Mucosa of gallbladder (tissue), 1 donor: ENCODE data around the gene AXL. TPM values are rescaled to one million over a fixed set of nuclear protein-coding genes. Genes with fewer than 3 reads are reported as not detected.
"Not testable (repeated sequence)": the region's sequence is repeated elsewhere in the genome, so short reads cannot be mapped to it uniquely, and the experiment has no call there.

Source experiments
- DNase-seq: peaks from one replicate; pipeline ENCODE4 v3.0.0-alpha.2; 2020; ENCODE audit warnings: low spot score
- total RNA-seq: library from RNA; stranded (reverse); gene quantifications from one replicate; pipeline ENCODE4 v1.2.1, GENCODE V29; 2021
- donor health status: DM: no; HTN: no; CAD: no.

Gene AXL
- total RNA-seq = 57.3 TPM

DNA sequence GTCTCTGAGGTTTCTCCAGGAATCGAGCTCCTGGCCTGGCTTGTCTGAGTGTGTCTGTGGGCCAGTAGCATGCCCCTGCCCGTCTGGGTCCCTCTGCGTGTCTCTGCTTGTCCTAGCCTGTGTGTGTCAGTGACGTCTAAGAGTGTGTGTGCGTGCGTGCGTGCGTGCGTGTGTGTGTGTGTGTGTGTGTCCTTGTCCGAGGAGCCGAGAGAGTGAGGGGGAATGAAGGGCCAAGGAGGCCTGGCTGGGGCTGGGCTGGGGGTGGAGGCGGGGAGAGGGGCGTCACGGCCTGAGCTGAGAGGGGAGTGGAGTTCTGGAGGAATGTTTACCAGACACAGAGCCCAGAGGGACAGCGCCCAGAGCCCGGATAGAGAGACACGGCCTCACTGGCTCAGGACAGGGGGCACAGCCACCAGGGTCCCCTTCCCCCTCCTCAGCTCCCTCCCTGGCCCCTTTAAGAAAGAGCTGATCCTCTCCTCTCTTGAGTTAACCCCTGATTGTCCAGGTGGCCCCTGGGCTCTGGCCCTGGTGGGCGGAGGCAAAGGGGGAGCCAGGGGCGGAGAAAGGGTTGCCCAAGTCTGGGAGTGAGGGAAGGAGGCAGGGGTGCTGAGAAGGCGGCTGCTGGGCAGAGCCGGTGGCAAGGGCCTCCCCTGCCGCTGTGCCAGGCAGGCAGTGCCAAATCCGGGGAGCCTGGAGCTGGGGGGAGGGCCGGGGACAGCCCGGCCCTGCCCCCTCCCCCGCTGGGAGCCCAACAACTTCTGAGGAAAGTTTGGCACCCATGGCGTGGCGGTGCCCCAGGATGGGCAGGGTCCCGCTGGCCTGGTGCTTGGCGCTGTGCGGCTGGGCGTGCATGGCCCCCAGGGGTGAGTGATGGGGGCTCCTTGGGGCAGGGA is at the start of gene AXL:
Gene AXL (plus strand): TSS at position 609 of the 893 bp plus-strand sequence. CDS start 170 bp downstream, at position 779.
- peak; percentile 77 for DNase-seq

DNA sequence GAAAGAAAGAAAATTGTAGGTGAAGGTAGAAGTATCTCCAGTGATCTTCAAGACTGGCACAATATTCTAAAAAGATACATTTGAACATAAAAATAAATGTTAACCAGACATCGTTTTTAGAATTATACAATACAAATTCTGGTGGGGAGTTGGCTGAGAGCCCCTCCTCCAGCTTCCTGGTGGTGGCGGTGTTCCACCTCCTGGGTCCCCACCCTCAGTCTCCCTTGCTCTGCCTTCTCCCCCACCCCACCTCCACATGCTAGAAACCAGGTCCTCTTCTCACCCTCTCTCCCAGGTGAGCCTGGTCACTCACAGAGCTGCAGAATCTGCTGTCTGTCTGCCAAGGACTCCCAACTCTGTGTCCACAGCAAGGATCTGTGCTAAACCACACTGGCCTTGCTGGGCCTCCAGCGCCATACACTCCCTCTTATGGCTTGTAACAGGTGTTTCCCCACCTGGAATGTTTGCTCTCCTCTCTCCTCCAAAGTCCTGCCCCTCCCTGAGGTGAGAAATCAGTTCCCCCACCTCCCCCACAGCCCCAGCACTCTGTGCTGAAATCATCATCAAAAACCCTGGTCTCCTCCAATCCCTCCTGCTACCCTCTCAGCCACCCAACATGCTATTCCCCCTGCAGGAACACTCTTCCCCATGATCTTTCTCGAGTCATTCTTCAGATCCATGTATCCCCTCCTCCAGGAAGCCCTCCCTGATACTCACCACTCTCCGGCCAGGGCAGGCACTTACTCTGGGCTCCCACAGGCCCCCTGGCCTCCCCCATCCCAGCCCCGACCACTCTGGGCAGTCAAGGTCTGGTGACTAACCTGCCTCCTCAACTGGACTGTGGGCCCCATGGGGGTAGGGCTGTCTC is 46.5 kb upstream of the AXL start:
- no peak for DNase-seq

DNA sequence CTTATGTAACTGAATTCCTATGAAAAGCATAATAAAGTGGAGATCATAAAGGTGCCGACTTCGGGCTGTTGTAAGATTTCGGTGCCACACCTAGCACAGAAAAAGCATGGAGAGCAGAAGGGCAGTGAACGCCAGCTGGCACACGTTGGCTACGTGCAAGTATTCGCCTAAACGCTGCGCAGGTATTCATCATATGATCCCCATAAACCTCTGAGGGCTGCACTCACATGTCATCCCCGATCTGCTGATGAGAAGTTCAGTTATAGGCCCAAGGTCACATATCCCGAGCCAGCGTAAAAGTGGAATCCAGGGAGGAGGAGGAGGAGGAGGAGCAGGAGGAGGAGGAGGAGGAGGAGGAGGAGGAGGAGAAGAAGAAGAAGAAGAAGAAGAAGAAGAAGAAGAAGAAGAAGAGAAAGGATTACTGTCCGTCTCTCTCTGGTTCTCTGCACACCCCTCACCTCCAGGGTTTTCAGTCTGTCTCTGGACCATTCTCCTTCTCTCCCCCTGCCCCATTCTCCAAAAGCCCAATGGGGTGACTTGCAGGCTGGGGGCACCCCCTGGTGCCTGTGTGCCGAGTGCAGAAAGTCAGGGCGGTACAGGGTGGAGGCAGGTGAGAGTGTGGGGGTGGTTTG is 44.6 kb upstream of the AXL start:
- DNase-seq = no peak

DNA sequence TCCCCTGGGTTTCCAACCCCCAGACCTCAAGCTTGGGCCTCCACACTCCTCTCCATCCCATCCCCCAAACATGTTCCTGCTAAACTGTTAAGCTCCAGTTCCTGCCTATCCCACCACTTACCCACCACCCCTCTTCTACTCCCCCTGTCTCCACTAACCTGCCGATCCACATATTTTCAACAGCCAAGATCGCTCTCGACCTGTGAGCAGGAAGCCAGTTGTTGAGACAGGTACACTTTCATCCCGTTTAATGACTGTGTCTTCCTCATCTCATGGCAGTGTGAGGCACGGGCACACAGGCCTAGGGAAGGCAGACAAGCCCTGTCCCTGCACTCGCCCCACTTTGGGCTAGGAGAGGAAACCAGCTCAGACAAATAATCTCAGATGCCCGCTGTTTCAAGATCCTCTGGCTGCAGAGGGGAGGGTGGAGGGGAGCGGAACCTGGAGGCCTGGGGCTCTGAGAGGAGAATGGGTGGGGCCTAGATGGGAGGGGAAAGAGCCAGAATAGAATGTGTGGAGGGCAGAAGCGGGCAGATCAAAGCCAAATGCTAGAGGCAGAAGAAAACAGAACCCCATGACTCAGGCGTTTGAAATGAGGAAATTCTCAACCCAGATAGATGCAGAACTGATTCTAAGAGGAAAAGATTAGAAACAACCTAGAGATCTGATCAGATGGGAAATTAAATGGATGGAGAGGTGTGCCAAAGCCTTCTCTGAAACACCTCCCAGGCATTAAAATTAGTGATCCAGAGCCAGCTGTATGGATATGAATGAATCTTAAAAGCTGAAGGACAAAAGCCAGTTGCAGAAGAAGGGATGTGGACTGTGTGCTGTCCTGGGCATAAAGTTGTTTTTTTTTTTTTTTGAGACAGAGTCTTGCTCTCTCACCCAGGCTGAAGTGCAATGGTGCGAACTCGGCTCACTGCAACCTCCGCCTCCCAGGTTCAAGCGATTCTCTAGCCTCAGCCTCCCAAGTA is 42.9 kb upstream of the AXL start:
- peak; percentile 89 for DNase-seq

DNA sequence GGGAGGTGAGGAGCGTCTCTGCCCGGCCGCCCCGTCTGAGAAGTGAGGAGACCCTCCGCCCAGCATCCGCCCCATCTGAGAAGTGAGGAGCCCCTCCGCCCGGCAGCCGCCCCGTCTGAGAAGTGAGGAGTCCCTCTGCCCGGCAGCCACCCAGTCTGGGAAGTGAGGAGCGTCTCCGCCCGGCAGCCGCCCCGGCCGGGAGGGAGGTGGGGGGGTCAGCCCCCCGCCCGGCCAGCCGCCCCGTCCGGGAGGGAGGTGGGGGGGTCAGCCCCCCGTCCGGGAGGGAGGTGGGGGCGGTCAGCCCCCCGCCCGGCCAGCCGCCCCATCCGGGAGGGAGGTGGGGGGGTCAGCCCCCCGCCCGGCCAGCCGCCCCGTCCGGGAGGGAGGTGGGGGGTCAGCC is 38.9 kb upstream of the AXL start:
- DNase-seq = not testable (repeated sequence)

DNA sequence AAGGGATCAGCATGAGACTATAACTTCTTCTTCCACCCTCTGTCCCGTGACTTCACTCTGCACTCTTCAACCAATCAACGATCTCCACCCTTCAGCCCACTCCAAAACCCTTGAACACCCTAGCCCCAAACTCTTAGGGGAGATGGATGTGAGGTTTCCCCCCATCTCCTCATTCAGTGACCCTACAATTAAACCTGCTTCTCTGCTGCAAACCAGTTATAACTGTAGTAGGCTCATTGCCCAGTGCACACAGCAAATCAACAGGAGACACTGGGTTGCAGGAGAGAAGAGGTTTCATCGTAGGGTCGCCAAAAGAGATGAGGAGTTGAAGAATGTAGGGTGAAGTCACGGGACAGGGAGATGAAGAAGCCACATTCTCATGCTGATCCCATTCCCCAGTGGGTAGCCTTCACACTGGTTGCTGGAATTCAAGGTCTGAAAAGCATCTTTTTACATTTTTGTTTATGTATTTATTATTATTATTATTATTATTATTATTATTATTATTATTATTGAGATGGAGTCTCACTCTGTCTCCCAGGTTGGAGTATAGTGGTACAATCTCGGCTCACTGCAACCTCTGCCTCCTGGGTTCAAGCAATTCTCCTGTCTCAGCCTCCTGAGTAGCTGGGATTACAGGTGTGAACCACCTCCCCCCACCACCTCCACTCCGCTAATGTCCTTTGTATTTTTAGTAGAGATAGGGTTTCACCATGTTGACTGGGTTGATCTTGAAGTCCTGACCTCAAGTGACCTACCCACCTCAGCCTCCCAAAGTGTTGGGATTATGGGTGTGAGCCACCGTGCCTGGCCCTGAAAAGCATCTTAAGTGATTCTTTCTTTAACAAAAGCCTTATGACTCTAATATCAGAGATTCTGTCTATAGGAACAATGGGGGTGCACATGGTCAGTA is 31.8 kb upstream of the AXL start:
- no peak for DNase-seq

DNA sequence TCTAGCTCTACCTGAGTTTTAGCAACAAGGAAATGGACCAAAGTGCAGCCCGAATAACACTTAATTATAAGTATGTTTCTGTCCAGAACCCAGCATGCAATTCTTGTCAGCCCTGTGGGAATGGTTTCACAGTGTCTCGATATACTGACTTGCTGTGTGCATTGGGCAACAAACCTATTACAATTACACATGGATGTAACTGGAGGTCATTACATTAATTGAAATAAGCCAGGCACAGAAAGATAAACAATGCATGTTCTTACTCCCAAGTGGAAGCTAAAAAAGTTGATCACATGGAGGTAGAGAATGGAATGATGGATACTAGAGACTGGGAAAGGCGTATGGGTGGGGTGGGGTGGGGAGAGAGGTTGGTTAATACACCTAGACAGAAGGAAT is 31.1 kb upstream of the AXL start:
- DNase-seq = no peak

GRCh38 chr19:41189425-41190065 is 29.5 kb upstream of the AXL start:
- no peak for DNase-seq

DNA sequence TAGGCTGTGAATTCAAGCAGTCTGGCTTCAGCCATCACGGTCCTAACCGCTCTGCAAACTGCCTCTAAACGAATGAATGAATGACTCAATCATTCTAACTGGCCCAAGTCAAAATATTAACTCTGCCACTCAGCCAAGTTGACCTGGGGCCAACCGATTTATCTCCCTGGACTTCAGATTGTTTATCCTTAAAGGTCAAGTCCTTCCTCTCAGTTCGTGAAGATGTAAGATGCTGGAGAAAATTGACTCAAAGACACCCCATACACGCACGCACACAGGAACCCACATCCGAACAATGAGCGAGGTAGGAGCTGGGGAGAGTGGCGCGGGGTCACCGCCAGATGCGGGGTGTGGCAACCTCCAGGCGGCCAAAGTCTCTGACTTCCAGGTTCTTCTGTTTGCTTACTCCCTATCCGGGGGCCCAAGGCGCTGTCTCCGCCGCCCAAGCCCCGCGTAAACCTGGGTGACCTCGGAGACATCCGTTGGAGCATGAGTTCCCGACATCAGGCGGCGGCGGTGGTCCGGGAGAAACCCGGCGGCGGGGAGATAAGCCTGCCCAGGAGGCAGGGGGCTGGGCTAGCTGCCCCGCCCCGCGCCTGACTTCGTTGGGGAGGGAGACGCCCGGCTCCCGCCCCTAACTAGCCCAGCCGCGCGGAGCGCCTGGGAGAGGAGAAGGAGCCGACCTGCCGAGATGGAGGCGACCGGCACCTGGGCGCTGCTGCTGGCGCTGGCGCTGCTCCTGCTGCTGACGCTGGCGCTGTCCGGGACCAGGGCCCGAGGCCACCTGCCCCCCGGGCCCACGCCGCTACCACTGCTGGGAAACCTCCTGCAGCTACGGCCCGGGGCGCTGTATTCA is 26.2 kb upstream of the AXL start, which contains the start of gene CYP2S1:
Gene CYP2S1 (plus strand): TSS at position 646 of the 856 bp plus-strand sequence. CDS start 46 bp downstream, at position 692.
- DNase-seq = peak; percentile 51

GRCh38 chr19:41193430-41194156 is 25.4 kb upstream of the AXL start:
- DNase-seq = no peak

GRCh38 chr19:41194157-41194552 is 24.9 kb upstream of the AXL start:
- no peak for DNase-seq

DNA sequence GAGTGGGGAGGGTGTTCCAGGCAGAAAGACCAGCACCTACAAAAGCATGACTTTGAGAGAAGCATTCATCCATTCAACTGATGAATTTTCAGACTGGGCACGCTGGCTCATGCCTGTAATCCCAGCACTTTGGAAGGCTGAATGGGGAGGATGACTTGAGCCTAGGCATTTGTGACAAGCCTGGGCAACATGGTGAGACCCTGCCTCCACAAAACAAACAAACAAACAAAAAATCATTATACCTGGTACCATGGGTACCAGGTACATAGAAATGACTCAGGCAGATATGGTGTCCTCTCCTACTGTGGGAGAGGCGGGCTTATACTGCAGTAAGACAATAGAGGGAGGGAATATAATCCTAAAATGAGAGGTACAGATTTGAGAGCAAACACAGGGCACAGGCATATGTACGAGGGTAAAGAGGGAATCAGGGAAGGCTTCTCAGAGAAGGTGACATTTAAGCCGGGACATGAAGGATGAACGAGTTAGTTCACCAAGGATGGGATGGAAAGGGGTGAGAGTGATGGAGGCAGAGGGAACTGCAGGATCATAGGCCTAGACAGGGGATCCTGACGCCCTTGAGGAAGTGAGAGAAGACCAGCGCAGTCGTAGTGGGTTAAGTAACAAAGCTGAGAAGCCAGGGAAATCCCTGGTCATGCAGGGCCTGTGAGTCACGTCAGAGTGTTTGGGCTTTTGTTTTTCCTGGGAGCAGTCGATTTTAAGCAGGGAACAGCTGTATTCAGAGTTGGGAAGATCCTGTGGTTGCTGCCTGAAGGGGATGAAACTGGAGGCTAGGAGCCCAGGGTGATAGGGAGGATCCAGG is 23.1 kb upstream of the AXL start:
- no peak for DNase-seq

- DNase-seq = no peak
Observed at GRCh38 chr19:41198559-41198958, 20.5 kb upstream of the AXL start.

DNA sequence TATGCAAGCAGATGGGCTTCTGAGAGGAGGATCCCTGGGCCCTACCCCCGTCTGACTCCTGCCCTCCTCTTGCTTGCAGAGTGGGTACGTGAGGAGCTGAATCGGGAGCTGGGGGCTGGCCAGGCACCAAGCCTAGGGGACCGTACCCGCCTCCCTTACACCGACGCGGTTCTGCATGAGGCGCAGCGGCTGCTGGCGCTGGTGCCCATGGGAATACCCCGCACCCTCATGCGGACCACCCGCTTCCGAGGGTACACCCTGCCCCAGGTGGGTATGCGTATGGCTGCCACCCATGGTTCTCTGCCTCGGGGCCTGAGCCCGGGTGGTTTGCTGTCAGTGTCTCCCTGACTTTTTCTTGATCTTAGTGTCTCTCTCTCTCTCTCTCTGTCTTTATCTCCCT is 15.7 kb upstream of the AXL start:
- DNase-seq = no peak

DNA sequence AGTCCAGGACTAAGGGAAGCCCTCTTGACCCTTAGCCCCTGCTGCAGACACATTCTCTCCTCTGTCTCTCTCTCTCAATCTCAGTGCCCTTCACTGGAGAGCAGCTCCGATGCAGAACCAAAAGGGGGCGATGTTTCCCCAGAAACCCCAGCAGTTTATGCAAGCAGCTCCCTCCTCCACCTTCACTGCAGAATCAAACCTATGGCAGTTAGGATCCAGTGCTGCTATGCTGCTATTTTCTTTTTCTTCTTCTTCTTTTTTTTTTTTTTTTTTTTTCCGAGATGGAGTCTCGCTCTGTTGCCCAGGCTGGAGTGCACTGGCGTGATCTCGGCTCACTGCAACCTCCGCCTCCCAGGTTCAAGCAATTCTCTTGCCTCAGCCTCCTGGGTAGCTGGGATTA is 14.7 kb upstream of the AXL start:
- peak; percentile 83 for DNase-seq

GRCh38 chr19:41205995-41206394 is 13.0 kb upstream of the AXL start:
- no peak for DNase-seq

GRCh38 chr19:41206456-41206855 is 12.6 kb upstream of the AXL start:
- DNase-seq = no peak
